Measurements from ENCODE around the gene RBM20. TPM values are rescaled to one million over a fixed set of nuclear protein-coding genes. Genes with fewer than 3 reads are reported as not detected.

Gene RBM20
- total RNA-seq, 1 experiment from 2014 or later, result 0.10 TPM

- H3K4me3 ChIP-seq (ENCODE audit: low read depth in 2 of 2, low read length in 2 of 2), result no peak overlapping the region
- H3K9me3 ChIP-seq (ENCODE audit: control insufficient read depth, insufficient read depth, low read depth, low read length), result no peaks in the 10 kb centered on the region
- in situ Hi-C loops (cut with HindIII; ENCODE audit: low pct_unique_long_range_greater_than_20kb, low sequenced_read_pairs) (no loop called here), intact Hi-C loops (cut with micrococcal nuclease; ENCODE audit: unreplicated experiment) (no loop called here)
- DNase-seq (ENCODE audit: low read depth, low spot score), result no peak
- no peaks in the 10 kb centered on the region for H3K27me3 ChIP-seq (ENCODE audit: control insufficient read depth, insufficient read depth, low read length)
- BruUV-seq (replicated peaks), result no TSS peak
- peaks cover 11% of the 10 kb centered on the region for H3K4me1 ChIP-seq (ENCODE audit: control insufficient read depth, insufficient read depth, low read length)
- ChIA-PET POLR2A (no interaction called here), CTCF (interaction anchor here (0.6 kb wide), 1 partner anchor 104 kb away, joined by 6 read pairs; no protein-coding TSS in a partner anchor)
- H3K27ac ChIP-seq (ENCODE audit: low read length), result no peak overlapping the region
- TF ChIP-seq CTCF (IDR thresholded peaks at IDR 0.05), result no peak
- TF ChIP-seq SIN3A (IDR thresholded peaks at IDR 0.05; ENCODE audit: borderline replicate concordance, insufficient read depth, low read depth, low read length), result no peak
- no peak for TF ChIP-seq REST (IDR thresholded peaks at IDR 0.05; ENCODE audit: insufficient read depth in 1 of 2, low read depth in 2 of 2, low read length in 1 of 2)
- no peak for TF ChIP-seq POLR2AphosphoS5 (IDR thresholded peaks at IDR 0.05; ENCODE audit: low read depth, low read length)
- no peak for TF ChIP-seq TCF7L2 (IDR thresholded peaks at IDR 0.05; ENCODE audit: low read depth, low read length)
- H3K36me3 ChIP-seq (ENCODE audit: control insufficient read depth, insufficient read depth, low read length), result no peaks in the 10 kb centered on the region
- no peak for ATAC-seq
Observed at GRCh38 chr10:110861476-110861875, 217.3 kb downstream of the RBM20 start.

- H3K4me1 ChIP-seq (ENCODE audit: control insufficient read depth, insufficient read depth, low read length), result peaks cover 11% of the 10 kb centered on the region
- ChIA-PET CTCF (no interaction called here), POLR2A (interaction anchor here (0.8 kb wide), 1 partner anchor 56 kb away, joined by 3 read pairs; no protein-coding TSS in a partner anchor)
- intact Hi-C loops (cut with micrococcal nuclease; ENCODE audit: unreplicated experiment) (no loop called here), in situ Hi-C loops (cut with HindIII; ENCODE audit: low pct_unique_long_range_greater_than_20kb, low sequenced_read_pairs) (no loop called here)
- no peaks in the 10 kb centered on the region for H3K9me3 ChIP-seq (ENCODE audit: control insufficient read depth, insufficient read depth, low read depth, low read length)
- no peak for DNase-seq (ENCODE audit: low read depth, low spot score)
- no peak overlapping the region for H3K4me3 ChIP-seq (ENCODE audit: low read depth in 2 of 2, low read length in 2 of 2)
- no peak for TF ChIP-seq POLR2AphosphoS5 (IDR thresholded peaks at IDR 0.05; ENCODE audit: low read depth, low read length)
- no peak for TF ChIP-seq SIN3A (IDR thresholded peaks at IDR 0.05; ENCODE audit: borderline replicate concordance, insufficient read depth, low read depth, low read length)
- no peak for TF ChIP-seq REST (IDR thresholded peaks at IDR 0.05; ENCODE audit: insufficient read depth in 1 of 2, low read depth in 2 of 2, low read length in 1 of 2)
- TF ChIP-seq CTCF (IDR thresholded peaks at IDR 0.05), result no peak
- TF ChIP-seq TCF7L2 (IDR thresholded peaks at IDR 0.05; ENCODE audit: low read depth, low read length), result no peak
- no peak overlapping the region for H3K27ac ChIP-seq (ENCODE audit: low read length)
- no TSS peak for BruUV-seq (replicated peaks)
- no peaks in the 10 kb centered on the region for H3K27me3 ChIP-seq (ENCODE audit: control insufficient read depth, insufficient read depth, low read length)
- H3K36me3 ChIP-seq (ENCODE audit: control insufficient read depth, insufficient read depth, low read length), result no peaks in the 10 kb centered on the region
- ATAC-seq, result no peak
Observed at GRCh38 chr10:110861930-110862649, 218.0 kb downstream of the RBM20 start.

All from Panc1 (cell line).